GM19240 (cell line): ENCODE data around the gene PANK1.
"Not testable (repeated sequence)": the region's sequence is repeated elsewhere in the genome, so short reads cannot be mapped to it uniquely, and the experiment has no call there.

ENCODE experiments used
- DNase-seq: peaks from one replicate; pipeline ENCODE4 v3.0.0; 2011; ENCODE audit warnings: low spot score; ENCODE audit not compliant: insufficient read length

Gene PANK1

DNA sequence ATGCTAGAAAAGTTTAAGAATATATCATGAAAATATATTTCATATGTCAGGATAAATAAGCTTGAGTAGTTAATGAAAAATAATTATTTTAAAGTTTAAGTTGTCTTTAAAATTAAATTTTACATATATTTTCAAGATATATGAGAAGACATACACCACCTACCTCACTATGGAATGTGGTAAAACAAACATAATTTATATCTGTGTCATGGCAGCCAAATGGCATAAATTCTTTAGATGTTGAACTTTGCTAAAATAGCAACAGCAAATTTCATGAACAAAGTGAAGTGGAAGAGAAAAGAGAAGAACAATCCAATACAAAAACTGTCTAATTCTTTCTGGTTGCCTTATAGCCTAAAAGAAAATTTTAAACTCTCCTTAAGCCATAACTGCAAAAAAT lies 70.0 kb downstream of the PANK1 start:
- DNase-seq = no peak

- DNase-seq = no peak
Observed at GRCh38 chr10:89574368-89574767, 70.7 kb downstream of the PANK1 start.

- no peak for DNase-seq
Observed at GRCh38 chr10:89567576-89568245, 77.3 kb downstream of the PANK1 start.

GRCh38 chr10:89566992-89567391 lies 78.0 kb downstream of the PANK1 start:
- no peak for DNase-seq

DNA sequence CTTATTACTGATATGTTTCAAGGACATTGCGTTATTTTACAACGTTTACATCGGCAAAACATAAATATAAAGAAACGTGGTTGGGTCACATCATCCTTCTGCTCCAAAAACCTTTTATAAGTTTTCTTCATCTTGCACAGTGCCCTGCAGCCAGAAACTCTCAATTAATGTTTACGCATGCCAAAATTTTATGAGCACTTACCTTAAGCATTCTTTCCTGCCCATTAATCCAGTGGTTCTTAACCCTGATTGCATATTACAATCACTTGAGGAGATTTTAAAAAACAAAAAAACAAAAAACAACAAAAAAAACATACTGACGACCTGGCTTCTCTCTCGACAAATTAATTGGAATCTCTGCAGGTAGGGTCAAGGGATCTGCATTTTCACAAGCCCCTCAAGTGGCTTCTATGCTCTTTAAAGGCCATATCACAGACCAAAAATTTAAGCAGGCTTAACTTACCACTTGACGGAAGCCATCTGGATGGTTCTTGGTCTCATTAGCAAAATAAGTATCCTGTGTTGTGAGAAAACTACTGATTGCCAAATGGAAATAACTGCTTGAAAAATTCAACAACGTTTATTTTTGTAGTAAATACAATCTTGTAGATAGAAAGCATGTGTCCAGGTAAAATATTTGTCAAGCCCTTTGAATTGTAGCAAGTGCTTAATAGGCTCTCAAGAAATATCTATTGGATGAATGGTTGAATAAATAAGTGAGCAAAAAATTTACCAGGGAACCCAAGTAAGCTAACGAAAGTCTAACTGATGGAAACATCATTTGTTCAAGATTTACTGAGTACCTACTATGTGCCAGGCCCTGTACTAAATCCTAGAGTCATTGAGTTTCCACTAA lies 78.7 kb downstream of the PANK1 start:
- no peak for DNase-seq

GRCh38 chr10:89565180-89565579 lies 79.9 kb downstream of the PANK1 start:
- DNase-seq = no peak

DNA sequence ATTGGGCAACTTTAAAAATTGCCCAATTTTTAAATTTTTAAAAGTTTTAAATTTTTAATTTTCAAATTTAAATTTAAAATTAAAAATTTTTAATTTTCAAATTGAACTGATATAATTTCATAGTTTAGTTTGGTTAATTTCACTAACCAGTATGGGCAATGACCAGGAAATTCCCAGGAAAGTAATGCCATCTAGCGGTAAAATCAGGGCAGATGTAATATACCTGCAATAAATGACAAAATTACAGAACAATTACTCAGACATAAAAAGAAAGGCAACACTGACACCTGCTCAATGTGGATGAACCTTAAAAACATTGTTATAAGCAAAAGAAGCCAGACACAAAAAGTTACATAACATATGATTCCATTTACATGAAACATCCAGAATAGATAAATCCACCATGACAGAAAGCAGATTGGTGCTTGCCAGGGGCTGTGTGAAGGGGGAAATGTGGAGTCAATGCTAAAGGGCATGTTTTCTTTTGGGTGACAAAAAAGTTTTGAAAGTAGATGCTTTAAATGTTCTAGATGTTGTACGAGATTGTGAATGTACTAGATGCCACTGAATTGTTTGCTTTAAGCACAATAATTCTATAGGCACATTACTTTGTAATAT lies 81.1 kb downstream of the PANK1 start:
- DNase-seq = peak; percentile 2

- DNase-seq = no peak
Observed at GRCh38 chr10:89563311-89563710, 81.7 kb downstream of the PANK1 start.

GRCh38 chr10:89556600-89556999 lies 88.4 kb downstream of the PANK1 start:
- no peak for DNase-seq

DNA sequence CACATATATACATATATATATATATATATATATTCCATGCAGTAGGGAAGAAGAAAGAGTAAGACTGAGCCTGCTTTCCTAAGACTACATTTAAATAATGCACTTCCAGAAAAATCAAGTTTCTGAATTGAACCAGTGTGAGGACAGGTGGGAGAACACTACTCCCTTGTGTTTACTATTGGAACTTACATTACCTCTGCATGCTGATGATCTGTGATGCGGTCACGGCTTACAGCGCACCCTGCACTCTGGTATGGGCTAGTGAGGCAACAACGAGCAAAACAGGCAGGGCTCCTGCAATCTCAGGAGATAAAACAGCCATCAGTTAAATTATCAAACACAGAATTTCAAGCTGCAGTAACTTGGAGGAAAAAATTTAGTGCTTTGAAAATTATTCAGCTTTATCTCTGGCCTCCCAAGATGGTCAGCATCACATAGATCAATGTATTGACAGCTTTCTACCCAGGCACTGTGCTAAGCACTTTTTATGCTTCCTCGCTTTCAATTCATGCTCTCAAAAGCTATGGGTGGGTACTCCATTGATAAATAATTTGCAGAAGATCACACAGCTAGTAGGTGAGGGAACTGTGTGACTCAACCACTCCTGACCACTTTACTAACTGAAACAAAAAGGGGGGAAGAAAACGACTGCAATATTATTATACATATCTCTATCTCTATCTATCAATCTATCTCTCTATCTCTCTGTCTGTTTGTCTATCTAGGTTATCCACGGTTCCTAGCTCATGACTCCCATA lies 89.2 kb downstream of the PANK1 start:
- no peak for DNase-seq

DNA sequence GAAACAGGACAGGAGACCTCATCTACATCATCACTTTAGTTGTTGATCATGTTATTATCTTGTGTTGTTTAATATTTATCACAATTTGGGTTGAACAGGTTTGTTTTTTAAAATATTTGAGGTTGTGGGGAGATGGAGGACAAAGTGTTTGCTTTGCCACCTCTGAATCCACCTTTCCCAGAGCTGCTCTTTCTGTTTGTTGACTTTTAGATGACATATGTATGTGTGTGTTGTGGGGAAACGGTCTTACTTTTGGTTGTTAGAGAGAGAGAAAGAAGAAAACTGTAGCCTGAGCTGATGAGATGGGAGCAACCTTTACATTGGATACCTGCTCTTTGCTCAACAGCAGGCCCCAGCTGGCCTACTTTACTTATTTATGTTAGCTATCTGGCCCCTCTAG lies 90.6 kb downstream of the PANK1 start:
- DNase-seq = no peak

- no peak for DNase-seq
Observed at GRCh38 chr10:89553064-89553734, 91.8 kb downstream of the PANK1 start.

DNA sequence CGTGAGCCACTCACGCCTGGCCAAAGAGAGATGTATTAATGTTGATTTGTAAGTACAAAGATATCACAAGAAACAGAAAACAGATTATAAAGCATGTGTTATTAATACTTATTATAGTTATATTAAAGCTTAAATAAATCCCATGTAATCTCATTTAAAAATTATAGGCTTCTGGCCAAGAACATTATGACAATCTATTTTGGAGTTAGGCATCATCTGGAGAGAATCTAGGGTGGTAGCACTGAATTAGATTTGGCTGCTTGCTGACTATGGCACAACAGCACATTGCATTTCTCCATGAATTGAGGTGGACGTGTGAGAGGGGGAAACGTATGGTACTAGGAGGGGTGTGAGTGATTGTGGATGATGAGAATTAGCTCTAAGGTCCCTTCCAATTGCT lies 92.8 kb downstream of the PANK1 start:
- no peak for DNase-seq

DNA sequence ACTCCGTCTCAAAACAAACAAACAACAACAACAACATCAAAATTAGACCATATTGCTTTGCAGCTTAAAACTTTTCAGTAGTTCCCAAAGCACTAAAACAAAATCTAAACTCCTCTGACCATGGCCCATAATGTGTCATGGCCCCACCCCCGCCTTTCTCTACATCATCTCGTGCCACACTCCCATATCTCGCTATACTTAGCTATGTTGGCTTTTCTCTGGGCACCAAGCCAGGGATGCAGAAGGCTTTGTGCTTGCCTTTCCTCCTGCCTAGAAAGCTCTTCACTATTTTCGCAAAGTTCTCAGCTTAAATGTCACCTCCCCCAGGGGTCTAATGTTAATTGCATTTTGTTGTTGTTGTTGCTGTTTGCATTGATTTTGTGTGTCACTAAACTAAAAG lies 94.5 kb downstream of the PANK1 start:
- no peak for DNase-seq

DNA sequence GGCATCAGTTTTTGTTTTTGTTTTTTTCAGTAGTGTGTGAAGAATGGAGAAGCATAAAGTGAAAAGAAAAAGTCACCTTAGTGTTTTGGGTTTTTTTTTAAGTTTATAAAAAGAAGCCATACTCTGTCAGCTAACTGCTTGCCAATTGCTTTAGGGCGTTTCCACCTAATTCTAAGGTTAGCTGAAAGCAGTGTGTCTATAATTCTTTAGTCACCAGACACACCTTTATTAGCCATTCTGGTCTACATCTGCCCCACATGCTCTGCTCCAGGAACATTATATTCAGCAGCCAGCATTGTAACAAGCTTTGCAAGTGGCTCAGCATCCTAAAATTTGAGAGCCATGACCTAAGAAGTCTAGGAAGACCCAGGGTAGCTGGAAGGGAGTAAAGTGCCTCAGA lies 95.5 kb downstream of the PANK1 start:
- DNase-seq = no peak

- no peak for DNase-seq
Observed at GRCh38 chr10:89548673-89549072, 96.4 kb downstream of the PANK1 start.

DNA sequence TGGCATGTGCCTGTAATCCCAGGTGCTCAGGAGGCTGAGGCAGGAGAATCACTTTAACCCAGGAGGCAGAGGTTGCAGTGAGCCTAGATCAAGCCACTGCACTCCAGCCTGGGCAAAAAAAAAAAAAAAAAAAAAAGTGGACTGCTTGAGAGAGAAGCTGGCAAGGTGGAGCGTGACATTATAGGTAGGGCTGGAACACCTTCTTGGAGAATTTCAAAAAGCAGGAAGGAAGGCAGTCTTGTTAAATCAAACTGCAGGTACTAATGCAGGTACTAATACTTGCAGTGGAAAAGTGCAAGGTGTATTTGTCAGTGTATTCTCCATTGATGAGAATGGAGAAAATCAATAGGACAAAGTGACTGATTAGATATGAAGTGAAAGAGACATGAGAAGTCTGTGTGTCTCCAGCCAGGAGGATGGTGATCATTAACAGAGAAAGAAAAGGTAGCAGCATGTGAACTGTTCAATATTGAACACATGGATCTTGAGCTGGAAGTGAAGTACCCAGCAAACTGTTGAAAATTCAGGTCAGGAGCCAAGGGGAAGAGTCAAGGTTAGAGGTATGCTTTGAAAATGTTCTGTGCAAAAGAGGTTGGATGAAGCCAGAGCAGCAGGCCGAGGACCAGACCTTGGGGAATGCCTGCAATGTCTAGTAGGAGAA lies 97.1 kb downstream of the PANK1 start:
- DNase-seq = no peak

DNA sequence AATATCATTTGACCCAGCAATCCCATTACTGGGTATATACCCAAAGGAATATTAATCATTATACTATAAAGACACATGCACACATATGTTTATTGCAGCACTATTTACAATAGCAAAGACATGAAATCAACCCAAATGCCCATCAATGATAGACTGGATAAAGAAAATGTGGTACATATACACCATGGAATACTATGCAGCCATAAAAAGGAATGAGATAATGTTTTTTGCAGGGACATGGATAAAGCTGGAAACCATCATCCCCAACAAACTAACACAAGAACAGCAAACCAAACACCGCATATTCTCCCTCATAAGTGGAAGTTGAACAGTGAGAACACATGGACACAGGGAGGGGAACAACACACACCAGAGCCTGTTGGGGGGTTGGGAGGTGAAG lies 98.4 kb downstream of the PANK1 start:
- DNase-seq = not testable (repeated sequence)

GRCh38 chr10:89543841-89544240 lies 101.2 kb downstream of the PANK1 start:
- DNase-seq = no peak

GRCh38 chr10:89540420-89540949 lies 104.6 kb downstream of the PANK1 start:
- no peak for DNase-seq
